ENCODE measurements around the gene SPO11. TPM values are rescaled to one million over a fixed set of nuclear protein-coding genes. Genes with fewer than 3 reads are reported as not detected.

SPO11 gene
- total and polyA plus RNA-seq, 9 of the 15 experiments (the other 6 are each of a cell fraction or from before 2014, with no cell fraction given): not detected

DNA sequence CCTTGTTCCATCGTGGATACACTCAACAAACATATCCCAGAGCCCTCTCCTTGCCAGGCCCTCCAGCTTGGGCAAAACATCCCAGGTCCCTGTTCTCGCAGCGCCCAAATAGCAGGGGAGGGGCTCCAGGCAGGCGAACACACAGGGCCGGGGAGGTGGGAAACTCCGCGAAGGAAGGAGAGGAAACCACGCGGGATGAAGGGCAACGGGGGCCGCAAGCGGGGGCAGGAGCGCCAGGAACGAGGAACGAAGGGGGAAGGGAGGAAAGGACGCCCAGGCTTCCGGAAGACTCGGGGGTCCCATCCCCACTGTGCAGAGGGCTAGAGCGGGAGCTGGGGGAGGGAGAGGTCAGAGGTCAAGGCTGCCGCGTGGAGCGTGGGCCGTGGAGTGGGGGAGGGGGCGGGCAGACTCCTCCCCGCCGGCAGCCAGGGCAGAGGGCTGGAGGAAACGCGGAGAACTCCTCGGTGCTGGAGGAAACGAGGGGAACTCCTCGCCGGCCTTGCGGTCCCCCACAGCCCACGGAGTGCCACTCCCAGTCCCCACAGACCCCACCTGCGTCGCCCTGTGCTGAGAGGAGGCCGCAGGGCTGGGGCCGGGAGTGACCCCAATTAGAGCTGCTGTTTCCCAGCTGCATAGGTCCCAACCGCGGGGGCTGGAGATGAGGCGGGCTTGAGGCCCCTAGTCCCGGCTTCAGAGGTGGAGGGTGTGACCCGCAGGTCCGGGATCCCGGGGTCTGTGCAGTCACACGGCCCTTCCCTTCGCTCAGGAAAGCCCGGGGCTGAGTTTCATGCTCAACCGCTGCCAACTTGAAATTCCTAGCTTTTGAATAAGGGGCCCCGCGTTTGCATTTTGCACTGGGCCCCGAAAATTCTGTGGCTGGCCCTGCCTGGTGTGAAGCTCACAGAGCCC, 60.3 kb downstream of the SPO11 start (continued):
- no peak for TF ChIP-seq NFE2L1 (tag; IDR thresholded peaks at IDR 0.05; ENCODE audit: borderline replicate concordance, low read depth)
- TF ChIP-seq HNRNPK (IDR thresholded peaks at IDR 0.05; ENCODE audit: low read depth, low read length, poor library complexity, severe bottlenecking): no peak
- TF ChIP-seq TBP (optimal IDR thresholded peaks at IDR 0.05; ENCODE audit: low read depth, low read length): peak; percentile 50
- TF ChIP-seq ZNF583 (CRISPR knock-in tag; IDR thresholded peaks at IDR 0.05): peak; percentile 80; the same call in 1 of the 2 replicates
- TF ChIP-seq RBM17 (IDR thresholded peaks at IDR 0.05; ENCODE audit: borderline replicate concordance, low read depth, low read length): no peak
- TF ChIP-seq, protein P1, sequence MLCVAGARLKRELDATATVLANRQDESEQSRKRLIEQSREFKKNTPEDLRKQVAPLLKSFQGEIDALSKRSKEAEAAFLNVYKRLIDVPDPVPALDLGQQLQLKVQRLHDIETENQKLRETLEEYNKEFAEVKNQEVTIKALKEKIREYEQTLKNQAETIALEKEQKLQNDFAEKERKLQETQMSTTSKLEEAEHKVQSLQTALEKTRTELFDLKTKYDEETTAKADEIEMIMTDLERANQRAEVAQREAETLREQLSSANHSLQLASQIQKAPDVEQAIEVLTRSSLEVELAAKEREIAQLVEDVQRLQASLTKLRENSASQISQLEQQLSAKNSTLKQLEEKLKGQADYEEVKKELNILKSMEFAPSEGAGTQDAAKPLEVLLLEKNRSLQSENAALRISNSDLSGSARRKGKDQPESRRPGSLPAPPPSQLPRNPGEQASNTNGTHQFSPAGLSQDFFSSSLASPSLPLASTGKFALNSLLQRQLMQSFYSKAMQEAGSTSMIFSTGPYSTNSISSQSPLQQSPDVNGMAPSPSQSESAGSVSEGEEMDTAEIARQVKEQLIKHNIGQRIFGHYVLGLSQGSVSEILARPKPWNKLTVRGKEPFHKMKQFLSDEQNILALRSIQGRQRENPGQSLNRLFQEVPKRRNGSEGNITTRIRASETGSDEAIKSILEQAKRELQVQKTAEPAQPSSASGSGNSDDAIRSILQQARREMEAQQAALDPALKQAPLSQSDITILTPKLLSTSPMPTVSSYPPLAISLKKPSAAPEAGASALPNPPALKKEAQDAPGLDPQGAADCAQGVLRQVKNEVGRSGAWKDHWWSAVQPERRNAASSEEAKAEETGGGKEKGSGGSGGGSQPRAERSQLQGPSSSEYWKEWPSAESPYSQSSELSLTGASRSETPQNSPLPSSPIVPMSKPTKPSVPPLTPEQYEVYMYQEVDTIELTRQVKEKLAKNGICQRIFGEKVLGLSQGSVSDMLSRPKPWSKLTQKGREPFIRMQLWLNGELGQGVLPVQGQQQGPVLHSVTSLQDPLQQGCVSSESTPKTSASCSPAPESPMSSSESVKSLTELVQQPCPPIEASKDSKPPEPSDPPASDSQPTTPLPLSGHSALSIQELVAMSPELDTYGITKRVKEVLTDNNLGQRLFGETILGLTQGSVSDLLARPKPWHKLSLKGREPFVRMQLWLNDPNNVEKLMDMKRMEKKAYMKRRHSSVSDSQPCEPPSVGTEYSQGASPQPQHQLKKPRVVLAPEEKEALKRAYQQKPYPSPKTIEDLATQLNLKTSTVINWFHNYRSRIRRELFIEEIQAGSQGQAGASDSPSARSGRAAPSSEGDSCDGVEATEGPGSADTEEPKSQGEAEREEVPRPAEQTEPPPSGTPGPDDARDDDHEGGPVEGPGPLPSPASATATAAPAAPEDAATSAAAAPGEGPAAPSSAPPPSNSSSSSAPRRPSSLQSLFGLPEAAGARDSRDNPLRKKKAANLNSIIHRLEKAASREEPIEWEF (CRISPR knock-in tag; IDR thresholded peaks at IDR 0.05): peak; percentile 63; the same call in 1 of the 2 replicates
- TF ChIP-seq ELF1 (tag; IDR thresholded peaks at IDR 0.05): peak; percentile 6; the same call in 1 of the 2 replicates
- TF ChIP-seq GTF2A2 (tag; IDR thresholded peaks at IDR 0.05): peak; percentile 27; the same call in 1 of the 2 replicates
- TF ChIP-seq SAFB (IDR thresholded peaks at IDR 0.05; ENCODE audit: borderline replicate concordance, low read depth, low read length): peak; percentile 85
- TF ChIP-seq, protein P2, sequence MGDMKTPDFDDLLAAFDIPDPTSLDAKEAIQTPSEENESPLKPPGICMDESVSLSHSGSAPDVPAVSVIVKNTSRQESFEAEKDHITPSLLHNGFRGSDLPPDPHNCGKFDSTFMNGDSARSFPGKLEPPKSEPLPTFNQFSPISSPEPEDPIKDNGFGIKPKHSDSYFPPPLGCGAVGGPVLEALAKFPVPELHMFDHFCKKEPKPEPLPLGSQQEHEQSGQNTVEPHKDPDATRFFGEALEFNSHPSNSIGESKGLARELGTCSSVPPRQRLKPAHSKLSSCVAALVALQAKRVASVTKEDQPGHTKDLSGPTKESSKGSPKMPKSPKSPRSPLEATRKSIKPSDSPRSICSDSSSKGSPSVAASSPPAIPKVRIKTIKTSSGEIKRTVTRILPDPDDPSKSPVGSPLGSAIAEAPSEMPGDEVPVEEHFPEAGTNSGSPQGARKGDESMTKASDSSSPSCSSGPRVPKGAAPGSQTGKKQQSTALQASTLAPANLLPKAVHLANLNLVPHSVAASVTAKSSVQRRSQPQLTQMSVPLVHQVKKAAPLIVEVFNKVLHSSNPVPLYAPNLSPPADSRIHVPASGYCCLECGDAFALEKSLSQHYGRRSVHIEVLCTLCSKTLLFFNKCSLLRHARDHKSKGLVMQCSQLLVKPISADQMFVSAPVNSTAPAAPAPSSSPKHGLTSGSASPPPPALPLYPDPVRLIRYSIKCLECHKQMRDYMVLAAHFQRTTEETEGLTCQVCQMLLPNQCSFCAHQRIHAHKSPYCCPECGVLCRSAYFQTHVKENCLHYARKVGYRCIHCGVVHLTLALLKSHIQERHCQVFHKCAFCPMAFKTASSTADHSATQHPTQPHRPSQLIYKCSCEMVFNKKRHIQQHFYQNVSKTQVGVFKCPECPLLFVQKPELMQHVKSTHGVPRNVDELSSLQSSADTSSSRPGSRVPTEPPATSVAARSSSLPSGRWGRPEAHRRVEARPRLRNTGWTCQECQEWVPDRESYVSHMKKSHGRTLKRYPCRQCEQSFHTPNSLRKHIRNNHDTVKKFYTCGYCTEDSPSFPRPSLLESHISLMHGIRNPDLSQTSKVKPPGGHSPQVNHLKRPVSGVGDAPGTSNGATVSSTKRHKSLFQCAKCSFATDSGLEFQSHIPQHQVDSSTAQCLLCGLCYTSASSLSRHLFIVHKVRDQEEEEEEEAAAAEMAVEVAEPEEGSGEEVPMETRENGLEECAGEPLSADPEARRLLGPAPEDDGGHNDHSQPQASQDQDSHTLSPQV (IDR thresholded peaks at IDR 0.05): peak; percentile 93
- TF ChIP-seq MCM3 (IDR thresholded peaks at IDR 0.05): no peak
- peak; percentile 48 for TF ChIP-seq NFIC (IDR thresholded peaks at IDR 0.05)
- TF ChIP-seq HMGXB4 (CRISPR knock-in tag; IDR thresholded peaks at IDR 0.05): no peak
- peak; percentile 36 to 49; a peak in 1 of 4 replicates for TF ChIP-seq TRIM24 (IDR thresholded peaks at IDR 0.05)
